ENCODE data around the gene TULP1.

Gene TULP1

DNA sequence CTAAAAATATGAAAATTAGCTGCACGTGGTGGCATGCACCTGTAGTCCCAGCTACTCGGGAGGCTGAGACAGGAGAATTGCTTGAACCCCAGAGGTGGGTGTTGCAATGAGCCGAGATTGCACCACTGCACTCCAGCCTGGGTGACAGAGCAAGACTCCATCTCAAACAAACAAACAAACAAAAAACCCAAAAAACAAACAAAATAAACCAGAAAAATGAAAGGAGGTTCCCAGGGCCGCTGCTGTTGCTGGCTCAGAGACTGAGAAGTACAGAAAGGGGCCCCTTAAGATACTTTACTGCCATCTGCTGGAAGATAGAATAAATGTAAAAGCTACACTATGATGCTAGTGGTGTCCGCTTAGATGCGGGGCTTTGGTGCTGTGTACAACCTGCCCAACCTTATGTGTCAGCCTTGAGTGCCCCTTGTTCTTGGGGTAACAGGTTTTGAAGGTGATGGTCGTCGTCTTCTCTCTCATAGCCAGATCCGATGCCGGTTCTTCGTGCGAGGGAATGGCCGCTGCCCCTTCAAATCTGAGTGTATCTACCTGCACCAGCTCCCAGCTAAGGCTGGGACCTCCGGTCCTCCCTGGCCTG lies 63.3 kb downstream of the TULP1 start:
- TF ChIP-seq, protein P1, sequence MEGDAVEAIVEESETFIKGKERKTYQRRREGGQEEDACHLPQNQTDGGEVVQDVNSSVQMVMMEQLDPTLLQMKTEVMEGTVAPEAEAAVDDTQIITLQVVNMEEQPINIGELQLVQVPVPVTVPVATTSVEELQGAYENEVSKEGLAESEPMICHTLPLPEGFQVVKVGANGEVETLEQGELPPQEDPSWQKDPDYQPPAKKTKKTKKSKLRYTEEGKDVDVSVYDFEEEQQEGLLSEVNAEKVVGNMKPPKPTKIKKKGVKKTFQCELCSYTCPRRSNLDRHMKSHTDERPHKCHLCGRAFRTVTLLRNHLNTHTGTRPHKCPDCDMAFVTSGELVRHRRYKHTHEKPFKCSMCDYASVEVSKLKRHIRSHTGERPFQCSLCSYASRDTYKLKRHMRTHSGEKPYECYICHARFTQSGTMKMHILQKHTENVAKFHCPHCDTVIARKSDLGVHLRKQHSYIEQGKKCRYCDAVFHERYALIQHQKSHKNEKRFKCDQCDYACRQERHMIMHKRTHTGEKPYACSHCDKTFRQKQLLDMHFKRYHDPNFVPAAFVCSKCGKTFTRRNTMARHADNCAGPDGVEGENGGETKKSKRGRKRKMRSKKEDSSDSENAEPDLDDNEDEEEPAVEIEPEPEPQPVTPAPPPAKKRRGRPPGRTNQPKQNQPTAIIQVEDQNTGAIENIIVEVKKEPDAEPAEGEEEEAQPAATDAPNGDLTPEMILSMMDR (IDR thresholded peaks at IDR 0.05; ENCODE audit: low read depth, low read length): peak; percentile 53
- in situ Hi-C loops (cut with HindIII; ENCODE audit: low sequenced_read_pairs): no loop called here
- H3K4me3 ChIP-seq (ENCODE audit: low read depth, low read length): no peak overlapping the region
- DNase-seq (ENCODE audit: low read depth, low spot score): peak; percentile 69

DNA sequence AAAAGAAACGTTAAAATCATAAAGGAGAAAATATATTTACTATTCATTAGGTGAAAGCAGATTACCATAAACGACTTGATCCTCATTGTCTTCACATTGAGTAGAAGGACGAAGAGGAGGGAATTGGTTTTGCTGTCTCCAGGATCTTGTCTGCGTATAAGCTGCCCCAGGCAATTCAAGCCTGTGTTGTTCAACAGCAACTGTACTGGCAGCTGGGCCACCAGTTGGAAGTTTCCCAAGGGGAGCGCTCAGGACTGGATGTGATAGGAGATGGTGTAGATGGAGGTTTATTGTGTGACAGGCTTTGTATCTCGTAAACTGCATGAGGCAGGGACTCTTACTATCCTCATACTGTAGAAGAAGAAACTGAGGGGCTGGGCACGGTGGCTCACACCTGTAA lies 64.5 kb downstream of the TULP1 start:
- DNase-seq (ENCODE audit: low read depth, low spot score): no peak
- H3K4me3 ChIP-seq (ENCODE audit: low read depth, low read length): no peak overlapping the region
- in situ Hi-C loops (cut with HindIII; ENCODE audit: low sequenced_read_pairs): no loop called here
- TF ChIP-seq, protein P1 (IDR thresholded peaks at IDR 0.05; ENCODE audit: low read depth, low read length): no peak

Measured in astrocyte of the spinal cord (primary cell).